ENCODE data around the gene ANGPTL8. TPM values are rescaled to one million over a fixed set of nuclear protein-coding genes. Genes with fewer than 3 reads are reported as not detected.
A peak's percentile ranks its signal among the peaks of the same experiment; 100 is the strongest.

The ANGPTL8 gene
- total RNA-seq, 1 donor from 2014 or later = not detected

GRCh38 chr19:11196406-11197287 lies 42.8 kb upstream of the ANGPTL8 start:
- Mint-ChIP-seq H3K9me3 (ENCODE audit: low read depth) (no peaks in the 10 kb centered on the region), H3K36me3 (ENCODE audit: insufficient read depth) (peaks cover 2% of the 10 kb centered on the region), H3K27ac (peak overlapping the region; percentile 41), H3K4me1 (ENCODE audit: low read depth) (peaks cover 2% of the 10 kb centered on the region), H3K27me3 (no peaks in the 10 kb centered on the region), H3K4me3 (ENCODE audit: low read depth) (peak overlapping the region; percentile 76)
- no peak for DNase-seq (ENCODE audit: low spot score, unreplicated experiment)
- no peak for TF ChIP-seq CTCF (IDR thresholded peaks at IDR 0.05; ENCODE audit: unreplicated experiment)

GRCh38 chr19:11197291-11198174 lies 41.9 kb upstream of the ANGPTL8 start, which contains the start of gene KANK2:
Gene KANK2, minus strand, starts transcription at chr19:11197545. Its CDS starts 3,034 bp downstream, at chr19:11194511.
- no peaks in the 10 kb centered on the region for H3K9me3 Mint-ChIP-seq (ENCODE audit: low read depth)
- peak; percentile 18 for TF ChIP-seq CTCF (IDR thresholded peaks at IDR 0.05; ENCODE audit: unreplicated experiment)
- H3K36me3 Mint-ChIP-seq (ENCODE audit: insufficient read depth) = peaks cover 5% of the 10 kb centered on the region
- peak within 1 kb of the TSS; percentile 76 for H3K4me3 Mint-ChIP-seq (ENCODE audit: low read depth)
- no peaks in the 10 kb centered on the region for H3K27me3 Mint-ChIP-seq
- H3K4me1 Mint-ChIP-seq (ENCODE audit: low read depth) = peaks cover 2% of the 10 kb centered on the region
- peak; percentile 89 for DNase-seq (ENCODE audit: low spot score, unreplicated experiment)
- H3K27ac Mint-ChIP-seq = peak within 1 kb of the TSS; percentile 95

- Mint-ChIP-seq H3K9me3 (ENCODE audit: low read depth) (no peaks in the 10 kb centered on the region), H3K27me3 (no peaks in the 10 kb centered on the region), H3K4me1 (ENCODE audit: low read depth) (peaks cover 2% of the 10 kb centered on the region), H3K36me3 (ENCODE audit: insufficient read depth) (peaks cover 5% of the 10 kb centered on the region), H3K27ac (peak overlapping the region; percentile 95), H3K4me3 (ENCODE audit: low read depth) (peak overlapping the region; percentile 76)
- no peak for TF ChIP-seq CTCF (IDR thresholded peaks at IDR 0.05; ENCODE audit: unreplicated experiment)
- no peak for DNase-seq (ENCODE audit: low spot score, unreplicated experiment)
These were observed 41.3 kb upstream of the ANGPTL8 start for GRCh38 chr19:11198175-11198534.

GRCh38 chr19:11198769-11199424 lies 40.5 kb upstream of the ANGPTL8 start:
- Mint-ChIP-seq H3K27me3 (no peaks in the 10 kb centered on the region), H3K36me3 (ENCODE audit: insufficient read depth) (peaks cover 5% of the 10 kb centered on the region), H3K4me1 (ENCODE audit: low read depth) (peaks cover 2% of the 10 kb centered on the region), H3K9me3 (ENCODE audit: low read depth) (no peaks in the 10 kb centered on the region), H3K27ac (peak overlapping the region; percentile 33), H3K4me3 (ENCODE audit: low read depth) (peak overlapping the region; percentile 37)
- DNase-seq (ENCODE audit: low spot score, unreplicated experiment) = no peak
- TF ChIP-seq CTCF (IDR thresholded peaks at IDR 0.05; ENCODE audit: unreplicated experiment) = no peak

GRCh38 chr19:11199517-11199916 lies 39.9 kb upstream of the ANGPTL8 start:
- no peak for TF ChIP-seq CTCF (IDR thresholded peaks at IDR 0.05; ENCODE audit: unreplicated experiment)
- H3K4me1 Mint-ChIP-seq (ENCODE audit: low read depth) = peaks cover 2% of the 10 kb centered on the region
- peaks cover 5% of the 10 kb centered on the region for H3K36me3 Mint-ChIP-seq (ENCODE audit: insufficient read depth)
- no peaks in the 10 kb centered on the region for H3K9me3 Mint-ChIP-seq (ENCODE audit: low read depth)
- DNase-seq (ENCODE audit: low spot score, unreplicated experiment) = no peak
- no peaks in the 10 kb centered on the region for H3K27me3 Mint-ChIP-seq
- no peak overlapping the region for H3K27ac Mint-ChIP-seq
- no peak overlapping the region for H3K4me3 Mint-ChIP-seq (ENCODE audit: low read depth)

Measured in progenitor cell of endocrine pancreas (in vitro differentiated cells).